HG03045 (cell line): ENCODE results near the gene PDE6B.

Source experiments
- ATAC-seq: cut with Tn5 transposase; IDR thresholded peaks from one replicate; pipeline ENCODE4 v1.9.1; 2021; ENCODE audit warnings: mild to moderate bottlenecking, moderate library complexity; ENCODE audit not compliant: unreplicated experiment

Gene PDE6B

DNA sequence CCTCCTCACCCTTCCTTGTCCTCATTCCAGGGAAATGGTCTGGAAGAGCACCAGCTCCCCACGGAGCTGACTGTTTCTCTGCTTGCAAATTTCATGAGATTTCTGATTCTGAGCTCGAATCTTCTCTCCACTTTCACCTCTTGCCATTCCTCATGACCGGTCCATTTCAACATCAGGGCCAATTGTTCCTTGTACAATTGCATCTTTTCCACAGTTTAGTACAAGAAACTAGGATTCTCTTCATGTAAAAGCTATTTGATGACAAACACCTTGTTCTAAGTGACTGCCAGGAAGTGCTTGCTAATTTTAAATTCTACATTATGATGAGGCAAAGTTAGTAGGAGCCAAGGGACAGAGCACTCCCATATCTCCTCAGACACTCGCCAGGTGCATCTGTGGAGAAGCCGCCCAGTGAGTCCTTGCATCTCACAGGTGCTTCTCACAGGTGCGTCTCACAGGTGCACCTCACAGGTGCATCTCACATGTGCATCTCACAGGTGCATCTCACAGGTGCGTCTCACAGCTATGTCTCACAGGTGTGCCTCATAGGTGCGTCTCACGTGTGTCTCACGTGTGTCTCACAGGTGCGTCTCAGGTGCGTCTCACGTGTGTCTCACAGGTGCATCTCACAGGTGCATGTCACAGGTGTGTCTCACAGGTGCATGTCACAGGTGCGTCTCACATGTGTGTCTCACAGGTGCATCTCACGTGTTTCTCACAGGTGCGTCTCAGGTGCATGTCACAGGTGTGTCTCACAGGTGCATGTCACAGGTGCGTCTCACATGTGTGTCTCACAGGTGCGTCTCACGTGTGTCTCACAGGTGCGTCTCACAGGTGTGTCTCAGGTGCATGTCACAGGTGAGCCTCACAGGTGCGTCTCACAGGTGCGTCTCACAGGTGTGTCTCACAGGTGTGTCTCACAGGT lies 3.0 kb upstream of the PDE6B start:
- ATAC-seq = no peak

DNA sequence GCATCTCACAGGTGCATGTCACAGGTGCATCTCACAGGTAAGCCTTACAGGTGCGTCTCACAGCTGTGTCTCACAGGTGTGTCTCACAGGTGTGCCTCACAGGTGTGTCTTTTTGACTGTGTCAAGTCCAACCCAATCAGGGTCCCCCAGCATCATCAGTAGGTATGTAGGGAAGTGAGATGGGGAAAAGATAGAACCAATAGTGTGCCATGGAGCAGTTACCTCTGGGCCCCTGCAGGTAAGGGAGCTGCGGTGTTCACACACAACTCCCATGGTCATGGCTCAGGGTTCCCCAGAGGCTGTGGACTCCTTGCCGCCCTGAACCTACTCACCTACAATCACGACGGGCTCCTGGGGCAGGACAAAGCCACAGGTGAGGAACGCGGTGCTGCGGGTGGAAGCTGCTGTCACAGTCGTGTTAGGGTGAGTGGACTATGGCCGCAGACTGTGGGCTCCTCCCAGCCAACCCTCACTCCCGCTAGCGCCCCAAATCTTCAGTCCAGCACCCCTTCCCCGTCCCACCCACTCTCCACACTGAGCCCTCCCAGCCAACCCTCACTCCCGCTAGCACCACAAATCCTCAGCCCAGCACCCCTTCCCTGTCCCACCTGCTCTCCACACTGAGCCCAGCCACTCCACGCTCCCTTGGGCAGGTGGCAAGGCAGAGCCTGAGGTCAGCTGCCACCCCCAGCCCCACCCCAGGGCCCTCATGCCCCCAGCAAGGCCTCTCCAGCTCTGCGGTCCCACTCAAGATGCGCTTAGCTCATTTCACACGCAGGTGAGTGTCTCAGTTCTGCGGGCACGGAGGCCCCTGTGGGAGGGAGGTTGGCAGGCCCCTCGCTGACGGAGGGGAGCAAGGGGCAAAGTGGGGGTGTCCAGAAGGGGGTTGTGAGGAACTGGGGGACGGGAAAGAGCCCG lies 2.1 kb upstream of the PDE6B start:
- ATAC-seq = no peak

DNA sequence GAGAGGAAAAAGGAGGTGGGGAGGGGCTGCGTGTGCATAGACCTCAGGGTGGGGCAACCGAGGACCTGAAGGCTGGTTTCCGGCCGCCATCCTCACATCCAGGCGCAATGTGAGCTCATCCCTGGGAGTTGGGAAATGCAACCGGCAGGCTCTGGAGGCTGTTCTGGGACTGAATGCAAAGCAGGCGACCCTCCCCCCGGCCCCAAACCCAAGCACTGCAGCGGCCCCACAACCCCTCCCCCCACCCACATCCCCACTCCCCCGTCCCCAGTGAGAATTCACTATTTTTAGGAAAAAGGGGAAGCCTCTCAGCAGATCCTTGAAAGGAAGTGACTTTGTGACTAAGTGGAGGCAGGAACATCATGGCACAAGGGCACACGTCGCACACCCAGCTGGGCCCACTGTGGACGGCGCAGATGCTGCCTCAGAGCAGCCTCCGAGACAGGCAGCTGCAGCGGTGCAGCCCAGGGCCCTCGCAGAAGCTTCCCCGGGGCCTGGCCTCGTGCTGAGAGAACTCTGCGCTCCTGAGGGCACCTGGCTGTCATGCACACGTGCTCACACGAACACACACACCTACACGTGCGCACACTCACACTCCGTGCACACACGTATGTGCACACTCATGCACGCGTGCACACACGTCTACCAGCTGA lies 1.3 kb upstream of the PDE6B start:
- no peak for ATAC-seq

DNA sequence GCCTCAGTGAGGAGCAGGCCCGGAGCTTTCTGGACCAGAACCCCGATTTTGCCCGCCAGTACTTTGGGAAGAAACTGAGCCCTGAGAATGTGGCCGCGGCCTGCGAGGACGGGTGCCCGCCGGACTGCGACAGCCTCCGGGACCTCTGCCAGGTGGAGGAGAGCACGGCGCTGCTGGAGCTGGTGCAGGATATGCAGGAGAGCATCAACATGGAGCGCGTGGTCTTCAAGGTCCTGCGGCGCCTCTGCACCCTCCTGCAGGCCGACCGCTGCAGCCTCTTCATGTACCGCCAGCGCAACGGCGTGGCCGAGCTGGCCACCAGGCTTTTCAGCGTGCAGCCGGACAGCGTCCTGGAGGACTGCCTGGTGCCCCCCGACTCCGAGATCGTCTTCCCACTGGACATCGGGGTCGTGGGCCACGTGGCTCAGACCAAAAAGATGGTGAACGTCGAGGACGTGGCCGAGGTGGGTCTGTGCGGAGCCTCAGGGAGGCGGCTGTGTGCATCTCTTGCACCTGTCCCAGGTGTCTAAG lies 323 bp downstream of the PDE6B start:
- no peak for ATAC-seq

DNA sequence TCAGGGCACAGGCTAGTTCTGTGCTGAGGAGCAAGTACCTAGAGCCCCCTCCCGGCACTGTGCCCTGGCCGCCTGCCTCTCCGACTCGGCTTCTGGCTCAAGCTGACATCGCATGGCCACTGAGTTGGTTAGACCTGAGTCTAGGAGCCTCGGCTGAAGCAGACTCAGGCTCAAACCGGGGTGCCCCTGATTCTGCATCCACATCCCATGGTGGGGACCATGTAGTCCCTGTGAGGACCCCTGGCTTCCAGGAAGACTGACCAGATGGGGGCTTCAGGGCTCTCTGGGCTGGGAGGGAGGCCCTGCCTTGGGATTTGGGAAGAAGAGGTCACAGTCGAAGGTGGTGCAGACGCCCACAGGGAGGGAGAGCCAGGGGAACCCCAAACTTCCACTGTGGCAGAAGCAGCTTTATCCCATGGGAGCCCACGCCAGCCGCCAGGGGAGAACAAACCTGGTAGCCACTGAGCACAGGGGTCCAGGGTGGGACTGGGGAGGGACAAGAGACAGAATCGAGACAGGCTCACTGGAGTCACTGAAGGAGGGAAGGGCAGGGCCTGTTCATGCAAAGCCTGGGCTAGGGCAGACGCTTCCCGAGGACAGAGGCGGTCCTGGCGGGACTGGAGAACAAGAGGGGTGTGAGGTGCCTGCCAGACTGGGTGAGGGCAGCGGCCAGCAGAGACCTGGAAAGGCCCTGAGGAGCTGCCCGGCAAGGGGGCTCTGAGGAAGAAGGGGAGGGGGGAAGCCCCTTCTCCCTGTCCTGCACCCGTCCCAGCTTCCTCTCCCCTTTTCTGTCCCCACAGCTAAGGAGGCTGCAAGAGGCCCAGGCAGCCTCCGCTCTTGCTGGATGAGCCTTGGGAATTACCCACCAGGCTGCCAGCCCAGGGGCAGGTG lies 1.1 kb downstream of the PDE6B start:
- no peak for ATAC-seq

DNA sequence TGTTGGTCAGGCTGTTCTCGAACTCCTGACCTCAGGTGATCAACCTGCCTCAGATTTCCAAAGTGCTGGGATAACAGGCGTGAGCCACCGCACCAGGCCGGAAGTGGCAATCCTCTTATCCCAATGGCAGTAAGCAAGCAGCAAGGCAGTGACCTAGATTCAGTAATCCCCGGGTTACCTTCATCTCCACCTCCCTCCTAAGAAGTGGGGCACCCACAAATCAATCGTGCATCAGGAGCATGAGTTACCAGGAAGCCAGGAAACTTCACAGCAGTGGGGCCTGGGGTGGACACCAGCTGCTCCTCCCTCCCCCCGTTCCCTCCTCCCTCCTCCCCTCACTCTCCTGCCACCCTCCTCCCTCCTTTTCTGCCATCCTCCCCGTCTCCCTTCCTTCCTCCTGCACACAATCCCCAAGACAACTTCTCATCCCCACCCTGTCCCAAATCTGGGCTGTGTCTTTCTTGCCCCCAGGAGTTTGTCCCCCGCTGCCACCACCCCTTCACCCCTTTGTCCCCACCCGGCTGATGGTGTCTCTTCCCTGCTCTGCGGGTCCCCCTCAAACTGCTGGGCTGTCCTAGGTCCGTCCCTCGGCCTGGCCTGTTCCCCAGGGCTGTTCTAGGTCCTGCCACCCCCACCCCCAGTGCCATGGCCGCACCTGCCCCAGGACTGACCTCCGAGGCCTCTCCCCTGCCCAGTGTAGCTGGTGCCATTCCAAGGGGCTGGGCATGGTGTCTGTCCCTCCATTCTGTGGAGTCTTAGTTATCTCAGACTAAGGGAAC lies 2.2 kb downstream of the PDE6B start:
- no peak for ATAC-seq

DNA sequence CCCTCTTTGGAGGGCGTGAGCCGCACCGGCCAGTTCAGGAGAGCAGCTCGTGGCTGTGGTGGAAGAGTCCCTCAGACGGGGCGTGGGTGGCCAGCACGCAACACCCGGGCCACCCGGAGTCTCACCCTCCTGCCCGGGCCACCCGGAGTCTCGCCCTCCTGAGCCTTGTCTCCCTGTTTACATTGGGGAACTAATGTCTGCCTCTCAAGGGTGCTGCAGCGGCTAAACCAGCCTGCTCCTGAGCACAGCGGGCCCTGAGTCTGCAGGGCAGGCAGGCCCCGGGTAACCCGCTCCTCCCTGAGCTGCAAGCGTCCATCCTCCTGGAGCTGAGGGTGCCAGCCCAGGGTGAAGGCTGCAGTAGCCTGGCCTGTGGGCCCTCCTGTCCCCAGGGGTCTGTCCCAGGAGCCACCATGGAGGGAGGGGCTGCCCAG lies 3.0 kb downstream of the PDE6B start:
- ATAC-seq = no peak

DNA sequence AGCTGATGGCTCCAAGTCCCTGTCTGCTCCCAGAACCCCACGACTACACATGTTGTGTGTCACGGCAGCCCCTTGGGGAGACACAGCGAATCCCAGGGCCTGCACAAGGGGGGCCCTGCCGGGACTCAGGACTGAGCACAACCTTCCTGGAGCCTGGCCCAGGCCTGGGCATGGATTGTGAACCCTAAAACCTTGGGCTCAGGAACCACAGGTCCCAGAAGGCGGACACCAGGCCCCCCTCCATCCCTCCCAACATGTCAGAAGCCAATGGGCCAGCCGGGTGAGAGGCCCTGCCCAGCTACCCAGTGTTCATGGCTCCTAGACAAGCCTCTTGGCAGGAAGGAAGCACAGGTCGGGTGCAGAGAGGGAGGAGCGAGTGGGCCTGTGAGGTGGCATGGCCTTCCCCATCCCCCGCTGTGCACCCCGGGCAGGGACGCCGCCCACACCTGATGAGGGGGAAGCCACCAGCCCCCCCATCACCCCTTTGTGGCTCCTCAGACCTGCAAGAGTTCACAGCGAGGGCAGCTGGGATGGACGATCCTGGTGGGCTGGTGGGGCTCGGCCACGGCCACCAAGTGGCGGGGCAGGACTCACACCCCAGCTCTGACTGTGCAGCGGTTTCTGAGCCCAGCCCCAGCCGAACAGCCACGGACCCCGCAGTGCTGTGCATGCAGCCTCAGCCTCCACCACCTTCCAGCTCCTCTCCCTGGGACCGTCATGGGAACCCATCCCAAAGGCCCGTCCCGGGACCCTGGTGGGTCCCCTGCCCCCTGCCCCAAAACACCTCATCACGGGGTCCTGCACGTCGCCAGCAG lies 3.7 kb downstream of the PDE6B start:
- no peak for ATAC-seq

DNA sequence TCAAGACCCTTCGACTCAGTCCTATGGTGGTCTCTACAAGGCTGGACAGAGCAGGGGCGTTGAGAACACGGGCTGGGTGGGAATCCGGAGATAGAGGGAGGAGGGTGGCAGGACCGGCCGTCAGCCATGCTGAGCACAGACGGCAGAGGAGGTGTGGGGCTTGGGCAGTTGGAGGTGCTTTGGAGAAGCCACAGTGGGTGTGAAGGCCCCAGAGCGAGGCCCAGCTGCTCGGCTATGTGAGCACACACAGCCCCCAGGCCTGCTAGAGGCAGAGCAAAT lies 4.2 kb downstream of the PDE6B start:
- ATAC-seq = no peak

DNA sequence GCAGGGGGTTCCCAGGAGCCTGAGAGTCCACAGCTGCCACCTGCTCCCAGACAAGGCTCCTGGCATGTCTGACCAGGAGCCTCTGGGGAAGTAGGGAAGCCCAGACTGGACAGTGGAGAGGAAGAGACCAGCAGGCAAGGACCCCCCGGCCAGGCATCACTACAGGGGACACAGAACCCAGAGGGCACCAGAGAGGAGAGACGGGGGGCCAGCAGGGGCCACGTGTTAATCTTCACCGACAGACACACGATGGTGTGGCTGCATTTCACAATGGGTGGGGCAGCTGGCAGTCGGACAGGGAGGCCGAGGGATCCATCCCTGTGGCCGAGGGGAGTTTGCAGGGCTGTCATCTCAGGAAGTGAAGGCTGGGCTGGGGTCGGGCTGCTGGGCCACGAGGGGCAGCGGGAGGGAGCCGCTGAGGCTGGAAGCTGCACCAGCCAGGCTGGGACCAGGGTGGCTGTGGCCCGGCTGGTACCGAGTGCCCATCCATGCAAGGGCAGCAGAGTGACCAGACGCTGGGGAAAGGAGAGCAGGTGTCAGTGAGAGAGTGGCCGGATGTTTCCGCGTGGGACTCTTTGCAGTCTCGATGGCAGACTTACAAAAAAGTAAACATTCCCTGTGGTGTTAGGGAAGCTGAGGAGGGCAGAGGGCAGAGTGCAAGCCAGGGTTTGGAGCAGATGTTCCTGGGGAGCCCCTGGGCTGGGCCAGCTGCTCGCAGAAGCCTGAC lies 4.7 kb downstream of the PDE6B start:
- no peak for ATAC-seq

DNA sequence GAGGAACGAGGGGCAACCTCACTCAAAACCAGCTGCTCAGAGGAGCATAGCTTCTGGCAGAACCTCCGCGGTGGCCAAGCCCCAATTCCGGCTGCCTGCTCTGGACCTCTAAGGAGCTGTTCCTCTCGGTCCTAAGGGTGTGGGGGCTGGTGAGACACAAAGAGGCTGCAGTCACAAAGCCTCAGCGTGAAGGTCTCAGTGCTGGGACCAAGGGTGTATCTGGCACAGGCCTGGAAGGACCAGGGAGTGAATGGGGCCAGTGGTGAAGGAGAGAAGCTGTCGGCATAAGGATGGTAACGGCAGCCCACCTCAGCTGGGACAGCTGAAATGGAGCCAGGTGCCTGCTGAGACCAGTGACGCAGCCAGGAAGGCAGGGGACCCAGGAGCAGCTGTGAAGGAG lies 5.3 kb downstream of the PDE6B start:
- no peak for ATAC-seq

DNA sequence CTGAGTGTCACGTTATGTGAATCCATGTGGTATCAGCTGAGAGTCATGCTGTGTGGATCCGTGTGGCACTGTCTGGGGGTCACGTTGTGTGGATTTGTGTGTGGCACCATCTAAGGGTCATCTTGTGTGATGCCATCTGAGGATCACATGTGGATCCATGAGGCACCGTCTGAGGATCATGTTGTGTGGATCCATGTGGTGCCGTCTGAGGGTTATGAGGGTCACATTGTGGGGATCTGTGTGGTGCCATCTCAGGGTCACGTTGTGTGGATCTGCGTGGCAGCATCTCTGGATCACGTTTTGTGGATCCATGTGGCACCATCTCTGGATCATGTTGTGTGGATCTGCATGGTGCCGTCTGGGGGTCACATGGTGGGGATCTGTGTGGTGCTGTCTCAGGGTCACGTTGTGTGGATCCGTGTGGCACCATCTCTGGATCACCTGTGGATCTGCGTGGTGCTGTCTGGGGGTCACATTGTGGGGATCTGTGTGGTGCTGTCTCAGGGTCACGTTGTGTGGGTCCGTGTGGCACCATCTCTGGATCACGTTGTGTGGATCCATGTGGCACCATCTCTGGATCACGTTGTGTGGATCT lies 6.9 kb downstream of the PDE6B start:
- no peak for ATAC-seq

DNA sequence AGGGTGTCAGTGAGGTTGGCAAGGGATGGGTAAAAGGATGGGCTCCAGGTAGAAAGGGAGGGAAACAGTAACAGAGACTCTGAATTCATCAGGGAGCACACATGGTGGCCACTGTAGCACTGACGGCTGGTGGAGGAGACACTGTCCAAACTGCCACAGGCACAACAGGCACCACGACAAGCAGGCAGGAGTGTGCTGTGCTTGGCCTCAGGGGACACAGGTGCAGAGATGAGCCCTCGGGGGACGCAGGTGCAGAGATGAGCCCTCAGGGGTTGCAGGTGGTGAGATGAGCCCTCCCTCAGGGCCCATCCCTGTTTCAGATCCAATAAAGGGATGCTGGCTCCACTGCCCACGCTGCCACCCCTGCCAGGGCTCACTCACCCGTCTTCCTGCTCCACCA lies 7.6 kb downstream of the PDE6B start:
- ATAC-seq = no peak

DNA sequence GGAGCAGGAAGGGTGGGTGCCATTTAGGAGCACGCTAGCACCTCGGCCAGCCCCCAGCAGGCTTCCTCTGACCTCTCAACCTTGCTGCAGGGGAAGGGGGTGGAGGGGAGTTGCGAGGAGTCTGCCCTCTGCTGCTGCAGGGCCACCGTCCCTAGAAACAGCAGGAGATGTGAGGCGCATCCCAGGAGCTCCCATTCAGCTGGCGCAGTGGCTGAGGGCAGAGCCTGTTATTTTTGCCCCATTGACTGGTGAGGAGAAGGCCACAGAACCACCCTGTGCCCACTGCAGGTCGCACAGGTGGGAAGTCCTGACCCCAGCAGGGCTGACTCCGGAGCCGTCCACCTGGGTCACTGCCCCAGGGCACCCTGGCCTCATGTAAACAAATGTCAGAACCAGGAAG lies 8.0 kb downstream of the PDE6B start:
- ATAC-seq = no peak

DNA sequence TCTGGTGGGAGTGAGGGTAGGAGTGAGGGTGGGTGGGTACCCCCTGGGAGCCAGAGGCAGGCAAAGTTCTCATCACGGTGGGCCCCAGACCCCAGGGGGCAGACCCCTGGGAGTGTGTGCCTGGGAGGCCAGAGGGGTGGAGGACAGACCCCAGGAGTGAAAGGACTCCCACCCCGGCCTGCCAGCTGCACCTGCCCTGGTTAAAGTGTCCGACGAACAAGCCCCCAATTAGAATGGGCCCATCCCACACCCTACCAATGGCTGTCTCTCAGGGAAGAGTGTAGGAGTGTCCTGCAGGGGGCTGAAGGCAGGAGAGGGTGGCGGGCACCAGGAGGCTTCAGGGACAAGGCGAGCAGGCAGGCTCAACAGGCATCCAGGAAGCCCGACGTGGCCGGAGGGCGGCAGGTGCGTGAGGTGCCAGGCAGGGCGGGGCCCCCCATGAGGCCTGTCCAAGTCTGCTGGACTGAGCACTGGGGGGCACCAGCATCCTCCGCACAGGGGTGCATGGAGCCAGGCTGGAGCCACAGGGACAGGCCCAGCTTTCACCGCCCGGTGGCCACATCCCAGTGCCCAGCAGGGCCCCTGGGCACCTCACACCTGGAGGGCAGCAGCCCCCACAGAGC lies 8.7 kb downstream of the PDE6B start:
- ATAC-seq = no peak

DNA sequence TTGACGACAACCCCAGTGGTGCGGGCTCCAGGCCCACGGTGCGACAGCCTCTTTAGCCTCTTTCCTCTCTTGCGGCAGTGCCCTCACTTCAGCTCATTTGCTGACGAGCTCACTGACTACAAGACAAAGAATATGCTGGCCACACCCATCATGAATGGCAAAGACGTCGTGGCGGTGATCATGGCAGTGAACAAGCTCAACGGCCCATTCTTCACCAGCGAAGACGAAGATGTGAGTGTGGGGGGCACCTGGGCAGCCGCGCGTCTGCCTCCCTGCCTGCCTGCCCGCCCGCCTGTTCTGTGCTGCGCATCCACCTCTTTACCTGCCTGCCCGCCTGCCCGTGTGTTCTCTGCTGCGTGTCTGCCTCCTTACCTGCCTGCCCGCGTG lies 9.2 kb downstream of the PDE6B start:
- ATAC-seq = no peak
